GM10847 (cell line): Measurements from ENCODE around the gene FADS1.

ENCODE experiments used
- POLR2A ChIP-seq: IDR thresholded peaks from 2 replicates; pipeline ENCODE4 v1.6.1; 2011; ENCODE audit not compliant: insufficient read length; ENCODE audit errors: extremely low read depth

The FADS1 gene

DNA sequence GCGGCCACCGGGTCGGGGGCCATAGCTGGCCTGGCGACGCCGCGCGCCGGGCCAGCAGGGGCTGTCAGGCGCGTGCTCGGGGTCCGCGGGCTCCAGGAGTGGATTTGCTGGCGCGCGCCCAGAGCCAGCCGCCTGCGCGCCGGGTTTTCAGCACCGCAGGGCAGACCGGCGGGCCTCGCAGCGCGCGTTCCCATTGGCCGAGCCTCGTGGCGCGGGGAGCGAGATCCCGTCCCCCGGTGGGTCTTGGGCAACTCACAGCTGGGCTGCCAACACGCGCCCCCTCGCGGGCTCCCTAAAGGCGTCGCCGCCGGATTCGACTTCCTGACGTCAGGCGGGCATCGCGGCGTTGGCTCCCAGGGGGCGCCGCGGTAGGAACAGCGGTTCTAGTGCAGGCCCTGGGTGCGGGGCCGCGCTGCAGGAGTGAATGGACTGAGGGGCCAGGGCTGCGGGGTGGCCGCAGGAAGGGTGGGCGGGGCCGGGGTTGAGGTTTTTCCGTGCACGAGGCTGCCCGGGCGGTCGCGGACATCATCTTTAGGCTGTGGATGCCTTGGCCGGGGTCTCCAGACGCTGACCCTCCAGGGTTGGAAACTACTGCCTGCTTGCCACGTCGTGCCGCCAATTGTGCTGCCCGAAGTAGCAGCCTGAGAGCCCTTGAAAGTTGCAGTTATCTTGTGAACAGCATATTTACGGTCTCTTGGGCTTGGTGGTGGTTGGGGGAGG is at the start of gene FADS1:
TSS of gene FADS1 (minus strand) at position 268 of the 720 bp plus-strand sequence. CDS start at position 194, 74 bp downstream.
- TF ChIP-seq POLR2A: peak; percentile 23

DNA sequence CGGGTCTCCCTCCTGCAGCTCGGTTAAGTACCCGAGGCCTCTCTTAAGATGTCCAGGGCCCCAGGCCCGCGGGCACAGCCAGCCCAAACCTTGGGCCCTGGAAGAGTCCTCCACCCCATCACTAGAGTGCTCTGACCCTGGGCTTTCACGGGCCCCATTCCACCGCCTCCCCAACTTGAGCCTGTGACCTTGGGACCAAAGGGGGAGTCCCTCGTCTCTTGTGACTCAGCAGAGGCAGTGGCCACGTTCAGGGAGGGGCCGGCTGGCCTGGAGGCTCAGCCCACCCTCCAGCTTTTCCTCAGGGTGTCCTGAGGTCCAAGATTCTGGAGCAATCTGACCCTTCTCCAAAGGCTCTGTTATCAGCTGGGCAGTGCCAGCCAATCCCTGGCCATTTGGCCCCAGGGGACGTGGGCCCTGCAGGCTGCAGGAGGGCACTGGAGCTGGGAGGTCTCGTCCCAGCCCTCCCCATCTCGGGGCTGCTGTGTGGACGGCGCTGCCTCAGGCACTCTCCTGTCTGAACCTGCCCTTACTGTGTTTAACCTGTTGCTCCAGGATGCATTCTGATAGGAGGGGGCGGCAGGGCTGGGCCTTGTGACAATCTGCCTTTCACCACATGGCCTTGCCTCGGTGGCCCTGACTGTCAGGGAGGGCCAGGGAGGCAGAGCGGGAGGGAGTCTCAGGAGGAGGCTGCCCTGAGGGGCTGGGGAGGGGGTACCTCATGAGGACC is 49.6 kb upstream of the FADS1 start:
- TF ChIP-seq POLR2A: no peak

DNA sequence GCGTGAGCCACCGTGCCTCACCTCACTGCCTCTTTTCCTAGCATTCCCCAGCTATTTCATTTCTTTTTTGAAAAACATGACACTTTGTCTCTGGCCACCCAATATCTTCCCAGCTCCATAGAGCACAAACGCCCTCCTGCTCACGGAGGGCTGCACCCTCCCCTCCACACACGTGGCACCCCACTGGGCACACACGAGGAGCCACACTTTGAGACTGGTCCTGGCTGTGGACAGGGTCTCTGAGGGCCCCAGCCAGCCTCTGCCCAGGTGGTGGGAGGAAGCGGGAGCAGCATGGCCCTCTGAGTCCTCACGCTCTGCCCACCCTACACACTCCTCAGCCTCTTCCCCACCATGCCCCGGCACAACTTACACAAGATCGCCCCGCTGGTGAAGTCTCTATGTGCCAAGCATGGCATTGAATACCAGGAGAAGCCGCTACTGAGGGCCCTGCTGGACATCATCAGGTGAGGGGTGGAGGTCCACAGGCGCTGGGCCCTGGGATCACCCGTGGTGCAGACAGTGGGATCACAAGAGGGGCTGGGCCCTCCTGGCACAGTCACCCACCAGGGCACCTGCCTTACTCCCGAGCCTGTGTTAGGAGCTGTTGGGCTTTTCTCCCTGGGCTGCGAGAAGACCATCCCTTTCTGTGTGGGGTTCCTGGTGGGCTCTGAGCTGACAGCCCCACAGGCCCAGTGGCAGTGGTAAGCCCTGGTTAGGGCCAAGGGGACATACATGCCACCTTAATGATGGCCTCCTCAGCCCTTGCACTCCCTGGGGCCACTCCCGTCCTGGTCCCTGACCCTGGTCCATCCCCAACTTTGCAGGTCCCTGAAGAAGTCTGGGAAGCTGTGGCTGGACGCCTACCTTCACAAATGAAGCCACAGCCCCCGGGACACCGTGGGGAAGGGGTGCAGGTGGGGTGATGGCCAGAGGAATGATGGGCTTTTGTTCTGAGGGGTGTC is 48.3 kb upstream of the FADS1 start:
- no peak for TF ChIP-seq POLR2A

DNA sequence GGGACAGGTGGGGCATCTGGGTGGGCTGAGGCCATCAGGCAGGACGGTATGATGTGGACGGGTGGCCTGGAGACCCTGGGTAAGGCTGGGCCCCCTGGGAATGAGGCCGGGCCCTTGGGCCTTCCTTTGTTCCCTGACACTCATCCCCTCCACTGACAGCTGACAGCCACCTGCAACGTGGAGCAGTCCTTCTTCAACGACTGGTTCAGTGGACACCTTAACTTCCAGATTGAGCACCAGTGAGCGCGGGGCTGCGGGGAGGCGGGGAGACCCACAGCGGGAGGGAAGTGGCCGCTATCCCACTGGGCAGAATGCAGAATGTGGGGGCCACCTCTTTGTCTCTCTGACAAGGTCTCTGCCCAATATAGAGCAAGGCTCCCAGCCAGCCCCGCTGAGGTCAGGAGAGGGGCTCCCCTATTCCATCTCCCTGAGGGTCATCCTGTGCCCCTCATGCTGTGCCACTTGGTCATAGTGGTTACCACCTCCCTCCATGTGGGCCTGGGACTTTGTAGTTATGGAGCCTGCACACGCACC is 46.8 kb upstream of the FADS1 start:
- no peak for TF ChIP-seq POLR2A

DNA sequence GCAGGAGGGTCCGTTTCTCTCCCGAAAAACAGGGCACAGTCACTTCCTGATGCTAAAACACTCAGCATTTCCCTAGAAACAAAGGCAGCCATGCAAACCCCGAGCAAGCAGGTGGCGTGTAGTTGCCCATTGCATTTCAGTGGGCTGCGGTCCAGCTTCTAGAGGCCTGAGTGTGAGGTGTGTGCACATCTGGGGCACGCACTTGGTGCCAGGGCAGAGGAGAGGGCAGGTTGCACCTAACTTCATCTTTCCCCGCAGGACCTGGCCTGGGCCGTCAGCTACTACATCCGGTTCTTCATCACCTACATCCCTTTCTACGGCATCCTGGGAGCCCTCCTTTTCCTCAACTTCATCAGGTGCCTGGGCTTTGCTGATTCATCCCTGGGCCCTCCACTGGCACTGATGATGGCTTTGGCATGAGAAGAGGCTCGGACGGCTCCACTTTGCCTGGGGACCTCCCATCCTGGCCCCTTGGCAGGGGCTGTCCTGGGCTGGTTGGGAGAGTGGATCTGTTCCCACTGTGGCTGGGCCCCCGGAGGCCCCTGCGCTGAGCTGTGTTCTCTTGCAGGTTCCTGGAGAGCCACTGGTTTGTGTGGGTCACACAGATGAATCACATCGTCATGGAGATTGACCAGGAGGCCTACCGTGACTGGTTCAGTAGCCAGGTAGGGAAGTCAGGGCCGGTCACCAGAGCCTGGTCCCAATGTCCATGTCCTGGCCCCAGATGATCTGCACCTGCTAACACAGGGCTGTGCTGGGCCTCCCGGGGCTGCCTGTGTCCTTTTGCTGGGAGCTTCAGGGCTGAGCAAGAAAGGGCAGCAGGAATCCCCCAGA is 46.1 kb upstream of the FADS1 start:
- TF ChIP-seq POLR2A: no peak

DNA sequence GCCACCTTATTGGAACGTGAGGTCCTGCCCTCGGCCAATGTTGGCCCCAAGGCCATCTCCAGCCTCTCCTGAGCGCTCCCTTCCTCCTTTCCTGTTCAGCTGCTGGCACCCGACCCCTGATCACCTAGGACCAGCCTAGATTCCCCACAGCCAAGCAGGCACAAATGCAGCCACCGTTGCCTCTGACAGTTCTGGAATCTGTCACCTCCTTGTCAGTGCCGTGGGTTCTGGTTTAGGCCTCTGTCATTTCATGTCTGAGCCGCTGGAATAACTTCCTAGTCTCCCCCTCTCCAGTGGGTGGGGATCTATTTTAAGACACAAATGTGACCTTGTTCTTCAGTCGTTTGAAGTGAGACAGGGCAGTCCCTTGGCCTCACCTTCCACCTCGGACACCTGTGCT is 44.8 kb upstream of the FADS1 start:
- TF ChIP-seq POLR2A: no peak

DNA sequence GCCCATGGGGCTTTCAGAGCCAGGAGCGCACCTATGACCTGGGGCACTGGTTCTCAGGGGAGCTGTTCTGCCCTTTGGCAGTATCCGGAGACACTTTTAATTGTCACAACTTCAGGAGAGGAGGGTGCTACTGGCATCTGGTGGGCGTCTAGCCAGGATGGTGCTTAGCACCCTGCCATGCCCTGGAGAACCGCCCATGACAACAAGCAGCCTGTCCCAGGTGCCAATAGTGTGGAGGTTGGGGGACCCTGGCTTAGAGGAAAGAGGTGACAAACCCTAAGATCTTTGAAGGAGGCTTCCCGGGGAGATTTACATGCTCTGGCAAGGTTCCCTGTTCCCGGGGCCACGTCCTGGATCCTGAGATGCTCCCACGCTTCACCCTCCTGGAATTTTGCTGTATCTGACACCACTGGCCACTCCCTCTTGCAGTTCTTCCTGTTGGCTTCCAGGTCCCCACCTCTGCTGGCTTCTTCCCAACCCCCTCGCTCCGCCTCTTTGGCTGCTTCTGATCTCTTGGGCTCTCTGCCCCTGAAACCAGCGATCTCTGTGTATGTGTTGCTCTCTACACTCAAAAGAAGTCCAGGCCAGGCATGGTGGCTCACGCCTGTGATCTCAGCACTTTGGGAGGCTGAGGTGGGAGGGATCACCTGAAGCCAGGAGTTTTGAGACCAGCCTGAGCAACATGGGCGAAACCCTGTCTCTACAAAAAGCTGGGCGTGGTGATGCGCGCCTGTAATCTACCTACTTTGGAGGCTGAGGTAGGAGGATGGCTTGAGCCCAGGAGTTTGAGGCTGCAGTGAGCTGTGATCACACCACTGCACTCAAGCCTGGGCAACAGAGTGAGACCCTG is 43.5 kb upstream of the FADS1 start:
- no peak for TF ChIP-seq POLR2A

DNA sequence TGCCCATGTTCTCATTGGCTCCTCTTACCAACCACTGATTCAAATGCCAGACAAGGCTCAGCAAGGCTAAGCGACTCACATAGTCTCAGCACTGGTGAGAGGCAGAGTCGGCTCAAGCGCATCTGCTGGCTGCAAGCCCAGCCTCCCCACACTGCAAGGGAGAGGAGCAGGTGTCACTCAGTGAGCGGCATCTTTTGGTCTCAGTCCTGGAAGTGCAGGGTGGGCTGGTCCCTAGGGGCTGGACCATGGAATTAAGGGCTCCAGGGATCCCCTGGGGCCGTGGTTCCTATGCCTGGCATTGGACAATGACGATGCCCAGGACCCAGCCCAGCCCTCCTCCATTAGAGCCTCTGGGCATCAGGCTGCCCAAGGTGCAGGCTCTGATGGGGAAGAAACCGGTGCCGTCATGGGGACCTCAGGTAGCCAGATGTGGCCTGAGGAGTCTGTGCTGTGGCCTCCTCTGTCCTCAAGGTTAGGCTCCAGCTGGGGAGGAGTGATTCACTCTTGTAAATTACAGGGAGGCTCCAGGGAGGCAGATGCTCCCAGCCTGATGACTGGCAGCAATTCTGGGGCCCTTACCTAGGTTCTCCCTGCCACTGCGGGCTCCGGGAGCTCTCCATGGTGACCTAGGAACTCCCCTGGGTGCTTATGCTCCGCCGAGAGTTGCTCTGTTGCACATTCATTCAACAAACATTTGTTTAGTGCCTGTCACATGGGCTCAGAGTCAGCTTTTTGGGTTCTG is 39.3 kb upstream of the FADS1 start:
- no peak for TF ChIP-seq POLR2A

DNA sequence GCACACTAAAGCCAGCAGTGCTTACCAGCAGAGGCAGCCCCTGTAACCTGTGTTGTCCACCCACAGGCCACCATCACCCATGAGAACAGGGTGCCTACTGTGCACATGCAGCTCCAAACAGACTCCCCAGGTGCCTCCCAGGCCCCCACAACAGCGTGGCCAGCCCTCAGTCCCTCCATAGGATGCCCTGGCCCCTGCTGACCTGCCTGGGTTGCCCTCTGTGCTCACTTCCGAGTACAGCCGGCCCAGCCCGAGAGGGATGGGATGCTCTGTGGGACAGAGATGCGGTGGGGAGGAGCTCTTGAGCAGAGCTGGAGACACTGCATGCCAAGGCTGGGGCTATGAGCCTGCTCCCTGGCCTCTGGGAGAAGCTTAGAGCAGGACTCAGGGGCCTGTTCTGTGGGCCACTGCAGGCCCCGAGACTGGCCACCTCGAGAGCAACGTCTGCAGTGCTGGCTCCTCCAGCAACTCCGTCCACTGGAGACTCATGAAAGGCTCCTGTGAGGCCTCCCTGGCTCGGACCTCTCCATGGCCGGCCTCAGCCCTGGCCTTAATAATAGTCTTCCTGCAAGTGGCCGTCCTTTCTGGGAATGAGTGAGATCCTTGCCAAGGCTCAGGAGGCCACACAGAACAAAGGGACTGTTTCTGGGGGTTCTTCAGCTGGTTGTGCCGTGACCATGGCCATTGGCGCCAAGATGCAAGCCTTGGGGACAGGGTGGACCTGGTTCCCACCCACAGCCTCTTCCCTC is 38.3 kb upstream of the FADS1 start:
- TF ChIP-seq POLR2A: no peak

DNA sequence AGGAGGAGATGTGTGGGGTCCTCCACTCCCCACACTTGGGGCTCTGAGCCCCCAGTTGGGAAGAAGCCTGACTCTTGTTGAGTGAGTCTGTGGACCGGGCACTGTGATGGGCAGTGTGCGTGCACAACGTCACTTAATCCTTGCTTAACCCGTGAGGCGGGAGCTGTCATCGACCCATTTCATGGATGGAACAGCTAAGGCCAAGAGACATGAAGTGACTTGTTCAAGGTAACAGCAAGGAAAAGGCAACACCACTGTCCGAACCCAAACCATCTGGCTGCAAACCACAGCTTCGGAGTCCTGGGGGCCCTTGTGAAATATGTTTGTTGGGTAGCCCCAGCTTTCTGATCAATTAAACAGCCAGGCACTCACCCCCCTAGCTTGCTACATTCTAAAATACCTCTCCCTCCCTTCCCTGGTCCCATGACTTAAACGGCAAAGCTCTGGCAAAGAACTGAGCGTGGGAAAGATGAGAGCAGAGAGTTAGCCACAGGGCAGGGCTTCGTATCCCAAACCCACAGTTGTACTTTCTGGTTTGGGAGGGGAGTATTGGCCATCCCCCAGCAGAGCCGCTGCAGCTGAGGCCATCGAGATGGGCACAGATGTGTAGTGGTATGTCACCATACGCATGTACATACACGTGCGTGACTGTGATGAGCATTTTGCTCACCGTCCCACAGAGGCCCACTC is 37.5 kb upstream of the FADS1 start:
- no peak for TF ChIP-seq POLR2A

DNA sequence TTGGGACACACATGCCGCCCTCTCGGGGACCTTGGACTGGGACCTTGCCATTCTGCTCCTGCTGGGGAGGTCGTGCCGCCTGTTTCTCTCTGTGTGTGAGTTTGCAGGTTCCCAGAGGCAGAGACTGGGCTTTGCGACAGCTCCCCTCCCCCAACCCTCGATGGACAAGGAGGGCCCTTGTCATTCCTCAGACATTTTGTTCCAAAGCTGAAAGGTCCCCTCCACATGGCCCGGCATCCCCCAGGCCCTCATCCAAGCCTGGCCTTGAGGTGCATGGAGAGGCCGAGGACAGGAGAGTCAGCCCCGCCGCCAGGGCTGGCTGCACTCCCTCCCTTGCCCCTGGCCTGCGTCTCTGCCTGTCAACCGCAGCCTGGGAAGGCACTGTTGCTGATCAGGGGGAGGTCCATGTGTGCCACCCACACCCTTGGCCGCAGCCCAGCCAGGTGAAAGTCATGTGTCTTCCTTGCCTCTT is 36.9 kb upstream of the FADS1 start:
- no peak for TF ChIP-seq POLR2A
